GM19239 (cell line): Measurements from ENCODE around the gene WBP2.
A peak's percentile ranks its signal among the peaks of the same experiment; 100 is the strongest.
"Not testable (repeated sequence)": the region's sequence is repeated elsewhere in the genome, so short reads cannot be mapped to it uniquely, and the experiment has no call there.

Experiments used
- DNase-seq: peaks from one replicate; pipeline ENCODE4 v3.0.0; 2011; ENCODE audit warnings: low spot score; ENCODE audit not compliant: insufficient read length
- FAIRE-seq: peaks from 2 replicates; lab custom pipeline; 2011; peaks lifted over from hg19 to GRCh38; lab: Jason Lieb, UNC

Gene WBP2

DNA sequence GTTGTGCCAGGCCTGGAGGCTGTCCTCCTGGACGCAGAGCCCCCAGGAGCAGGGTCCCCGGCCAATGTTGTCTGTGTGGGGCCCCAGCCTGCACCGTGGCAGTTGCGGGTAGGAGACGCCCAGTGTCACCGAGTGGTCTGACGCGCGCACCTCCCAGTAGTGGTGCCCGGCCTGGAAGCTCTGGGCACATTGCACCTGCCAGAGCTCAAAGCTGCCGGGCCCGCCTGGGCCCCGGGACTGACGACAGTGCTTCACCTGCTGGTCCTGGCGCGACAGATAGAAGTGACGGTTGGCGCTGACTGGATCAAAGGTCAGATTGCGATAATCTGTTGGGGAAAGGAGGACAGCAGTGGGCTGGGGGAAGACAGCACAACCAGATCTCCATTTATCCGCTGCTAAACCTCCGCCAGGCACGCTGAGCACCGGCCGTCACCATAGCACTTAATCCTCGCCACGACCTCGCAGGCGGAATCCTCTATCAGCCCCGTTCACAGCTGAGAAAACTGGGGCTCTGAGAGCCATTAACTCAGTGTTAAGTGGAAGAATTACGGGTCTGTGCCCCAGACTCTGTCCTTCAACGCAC, 36.0 kb upstream of the WBP2 start:
- FAIRE-seq: no peak
- DNase-seq: no peak

DNA sequence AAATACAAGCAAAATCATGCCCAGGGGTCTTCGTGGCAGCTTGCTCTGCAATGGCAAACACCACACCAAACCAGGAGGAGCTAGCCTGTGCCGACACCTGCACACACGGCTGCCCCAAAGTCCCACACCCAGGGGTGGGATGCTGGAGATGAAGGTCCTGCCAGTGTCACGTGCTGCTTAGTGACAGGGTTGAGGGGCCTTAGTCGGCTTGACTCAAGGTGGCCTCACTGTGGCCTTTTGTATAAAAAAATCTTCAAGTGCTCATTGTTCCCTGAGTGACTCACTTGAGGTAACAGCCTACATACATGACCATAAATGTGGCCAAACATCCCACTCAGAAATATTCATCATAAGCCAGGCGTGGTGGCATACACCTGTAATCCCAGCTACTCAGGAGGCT, 34.3 kb upstream of the WBP2 start:
- DNase-seq (no peak), FAIRE-seq (no peak)

DNA sequence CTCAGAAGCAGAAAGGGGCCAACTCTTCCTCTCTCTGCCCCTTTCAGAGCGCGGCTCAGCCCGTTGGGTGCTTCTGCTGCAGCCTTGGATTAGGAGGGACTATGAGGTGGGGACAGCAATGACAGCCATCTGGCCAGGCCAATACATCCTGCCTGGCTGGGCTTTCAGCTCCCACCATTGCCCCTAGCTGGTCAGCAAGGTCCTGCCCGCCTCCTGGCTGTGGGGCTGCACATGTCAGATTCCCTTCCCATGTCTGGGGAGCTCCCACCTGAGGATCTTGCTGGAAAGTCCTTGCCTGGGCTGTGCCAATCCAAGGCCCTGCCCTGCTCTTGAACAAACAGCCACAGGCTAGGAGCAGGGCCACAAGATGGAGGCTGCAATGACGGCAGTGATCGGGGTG, 33.3 kb upstream of the WBP2 start:
- no peak for DNase-seq
- FAIRE-seq: no peak

DNA sequence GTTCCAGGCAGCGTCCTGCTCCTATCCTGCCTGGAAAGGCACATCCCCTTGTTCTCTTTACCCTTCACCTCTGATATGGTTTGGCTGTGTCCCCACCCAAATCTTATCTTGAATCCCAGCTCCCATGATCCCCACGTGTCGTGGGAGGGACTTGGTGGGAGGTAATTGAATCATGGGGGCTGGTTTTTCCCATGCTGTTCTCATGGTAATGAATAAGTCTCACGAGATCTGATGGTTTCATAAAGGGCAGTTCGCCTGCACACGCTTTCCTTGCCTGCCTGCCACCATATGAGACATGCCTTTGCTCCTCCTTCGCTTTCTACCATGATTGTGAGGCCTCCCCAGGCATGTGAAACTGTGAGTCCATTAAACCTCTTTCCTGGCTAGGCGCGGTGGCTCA, 30.7 kb upstream of the WBP2 start:
- not testable (repeated sequence) for FAIRE-seq, DNase-seq

DNA sequence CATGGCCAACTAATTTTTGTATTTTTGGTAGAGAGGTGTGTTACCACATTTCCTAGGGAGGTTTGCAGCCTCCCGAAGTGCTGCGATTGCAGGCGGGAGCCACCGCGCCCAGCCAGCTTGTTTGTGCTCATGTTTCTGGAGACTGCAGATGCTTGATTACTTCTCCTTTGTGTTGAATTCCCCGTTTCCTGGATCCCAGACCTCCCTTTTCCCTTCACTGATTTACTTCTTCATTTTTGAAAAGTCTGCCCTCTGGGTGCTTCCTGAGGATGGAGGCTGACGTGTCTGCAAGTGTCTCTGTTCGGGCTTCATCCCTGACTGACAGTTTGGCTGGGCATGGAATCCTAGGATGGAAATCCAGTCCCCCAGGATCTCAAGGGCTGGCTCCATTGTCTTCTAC, 30.3 kb upstream of the WBP2 start:
- FAIRE-seq (no peak), DNase-seq (no peak)

DNA sequence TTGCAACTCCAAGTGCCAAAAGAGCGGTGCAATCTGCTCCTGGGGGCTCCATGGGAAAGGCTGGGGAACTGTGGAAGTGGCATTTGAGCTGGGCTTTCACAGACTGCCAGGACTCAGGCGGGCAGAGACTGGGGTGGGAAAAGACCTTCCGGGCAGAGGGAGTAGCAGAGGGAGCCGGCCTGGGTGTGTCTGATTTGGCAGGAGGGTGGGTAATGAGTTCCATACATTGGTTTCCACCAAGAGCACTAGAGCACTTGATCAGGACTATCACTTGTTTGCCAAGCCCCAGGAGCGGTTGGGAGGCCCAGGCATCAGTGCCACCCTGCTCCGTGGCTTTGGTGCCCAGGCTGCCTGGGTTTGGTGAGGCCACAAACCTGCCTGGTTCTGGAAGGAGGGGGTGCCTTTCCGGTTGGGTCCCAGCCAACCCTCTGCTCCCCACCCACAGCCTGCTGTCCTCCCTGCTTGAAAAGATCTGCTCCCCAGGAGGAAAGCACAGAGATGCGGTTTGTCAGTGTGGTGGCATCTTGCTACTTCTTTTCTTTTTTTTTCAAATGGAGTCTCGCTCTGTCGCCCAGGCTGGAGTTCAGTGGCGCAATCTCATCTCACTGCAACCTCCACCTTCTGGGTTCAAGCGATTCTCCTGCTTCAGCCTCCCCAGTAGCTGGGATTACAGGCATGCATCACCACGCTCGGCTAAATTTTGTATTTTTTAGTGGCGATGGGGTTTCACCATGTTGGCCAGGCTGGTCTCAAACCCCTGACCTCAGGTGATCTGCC, 26.7 kb upstream of the WBP2 start:
- no peak for DNase-seq
- FAIRE-seq: no peak

DNA sequence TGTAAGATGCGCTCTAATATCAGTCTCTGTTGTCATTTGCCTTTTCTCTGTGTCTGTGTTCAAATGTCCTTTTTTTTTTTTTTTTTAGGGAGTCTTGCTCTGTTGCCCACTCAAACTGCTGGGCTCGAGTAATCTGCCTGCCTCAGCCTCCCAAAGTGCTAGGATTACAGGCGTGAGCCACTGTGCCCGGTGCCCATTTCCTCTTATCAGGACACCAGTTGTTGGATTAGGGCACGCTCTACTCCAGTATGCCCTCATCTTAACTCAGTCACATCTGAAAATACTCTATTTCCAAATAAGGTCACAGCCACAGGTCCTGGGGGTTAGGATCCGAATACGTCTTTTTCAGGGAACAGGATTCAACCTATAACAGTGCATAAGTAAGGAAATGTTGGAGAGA, 25.1 kb upstream of the WBP2 start:
- FAIRE-seq (no peak), DNase-seq (no peak)

DNA sequence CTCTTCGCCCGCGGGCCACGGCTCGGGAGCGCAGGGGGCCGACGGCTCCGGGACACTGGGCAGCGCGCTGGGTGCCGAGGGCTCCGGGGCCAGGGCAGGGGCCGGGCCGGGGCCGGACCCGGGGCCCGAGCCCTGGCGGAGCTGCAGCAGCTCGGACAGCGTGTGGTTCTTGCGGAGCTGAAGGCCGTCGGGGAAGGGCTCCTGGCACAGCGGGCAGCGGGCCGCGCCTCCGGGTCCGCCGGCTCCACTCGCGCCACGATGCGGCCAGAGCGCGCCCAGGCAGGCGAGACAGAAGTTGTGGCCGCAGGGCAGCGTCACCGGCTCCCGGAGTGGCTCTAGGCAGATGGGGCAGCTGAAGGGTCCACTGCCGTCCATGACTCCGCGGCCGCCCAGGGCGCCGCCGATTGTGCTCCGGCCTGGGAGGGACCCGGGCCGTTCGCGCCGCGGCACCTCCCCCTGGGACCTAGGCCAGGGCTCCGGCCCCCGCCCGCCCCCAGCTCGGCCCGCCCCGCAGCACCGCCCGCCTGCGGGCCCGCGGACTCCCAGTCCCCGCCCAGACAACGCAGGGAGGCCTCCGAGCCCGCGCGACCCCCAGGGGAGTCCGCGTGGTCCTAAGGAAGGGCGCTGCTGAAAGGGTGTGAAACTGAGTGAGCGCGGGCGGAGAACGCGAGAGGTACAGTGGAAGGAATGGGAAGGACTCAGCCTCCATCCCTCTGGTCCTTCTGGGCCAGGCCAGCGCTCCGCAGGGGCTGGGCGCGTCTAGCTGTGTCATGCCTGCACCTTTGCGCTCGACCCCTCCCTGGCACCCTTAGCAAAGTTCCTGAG, 23.3 kb upstream of the WBP2 start, which contains the start of gene TRIM47:
Gene TRIM47, minus strand, starts transcription at position 408 of the 825 bp plus-strand sequence. Its CDS starts 33 bp downstream, at position 375.
- no peak for FAIRE-seq
- no peak for DNase-seq

DNA sequence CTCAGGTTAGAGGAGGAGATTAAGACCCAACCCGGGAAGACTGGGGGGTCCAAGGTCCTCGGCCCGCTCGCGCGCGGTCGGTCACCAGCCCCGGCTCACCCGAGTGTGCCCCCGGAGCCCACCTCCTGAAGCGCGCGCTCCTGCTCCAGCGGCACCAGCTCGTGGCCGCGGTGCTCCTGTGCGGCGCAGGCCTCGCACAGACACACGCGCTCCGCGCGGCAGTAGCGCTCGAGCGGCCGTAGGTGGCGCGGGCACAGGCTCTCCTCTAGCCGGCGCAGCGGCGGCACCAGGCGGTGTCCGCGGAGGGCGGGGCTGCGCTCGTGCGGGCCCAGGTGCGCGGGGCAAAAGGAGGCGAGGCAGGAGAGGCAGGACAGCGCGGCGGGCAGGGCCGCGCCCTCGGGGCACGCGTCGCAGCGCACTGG, 22.6 kb upstream of the WBP2 start:
- no peak for FAIRE-seq
- DNase-seq: peak; percentile 77

DNA sequence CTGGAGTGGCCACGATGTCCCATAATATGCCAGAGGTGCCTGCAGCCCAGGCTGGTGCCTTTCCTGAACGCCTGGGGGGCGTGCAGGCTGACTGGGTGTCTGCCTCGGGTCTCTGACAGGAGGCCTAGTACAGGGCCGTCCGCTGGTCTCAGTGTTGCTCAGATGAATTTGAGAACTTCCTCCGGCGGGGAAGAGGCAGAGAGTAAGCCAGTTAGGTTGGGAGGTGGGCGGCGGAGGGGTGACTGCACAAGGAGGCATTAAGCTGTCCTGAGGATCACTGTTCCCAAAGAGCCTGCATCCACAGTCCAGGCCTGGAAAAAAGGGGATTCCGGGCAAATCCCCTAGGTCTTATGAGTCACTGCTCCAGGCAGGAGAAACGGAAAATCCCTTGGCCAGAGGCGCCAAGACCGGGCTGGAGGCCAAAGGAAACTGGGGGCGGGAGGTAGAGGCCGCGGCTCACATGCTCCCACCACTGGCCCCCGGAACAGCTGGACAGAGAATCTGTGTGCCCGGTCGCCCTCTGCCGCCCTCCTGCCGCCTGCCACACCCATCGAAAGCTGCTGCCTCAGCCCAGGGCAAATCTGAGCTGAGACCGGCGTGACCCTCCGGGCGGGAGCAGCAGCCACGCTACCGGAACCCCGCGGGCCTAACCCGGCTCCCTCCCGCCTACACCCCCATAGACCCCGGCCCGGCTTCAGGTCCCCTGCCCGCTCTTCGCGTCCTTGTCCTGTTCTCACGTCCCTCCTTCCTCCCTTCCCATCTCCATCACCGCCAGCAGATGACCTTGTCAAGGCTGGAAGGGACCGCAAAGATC, 22.0 kb upstream of the WBP2 start:
- DNase-seq (no peak), FAIRE-seq (no peak)

DNA sequence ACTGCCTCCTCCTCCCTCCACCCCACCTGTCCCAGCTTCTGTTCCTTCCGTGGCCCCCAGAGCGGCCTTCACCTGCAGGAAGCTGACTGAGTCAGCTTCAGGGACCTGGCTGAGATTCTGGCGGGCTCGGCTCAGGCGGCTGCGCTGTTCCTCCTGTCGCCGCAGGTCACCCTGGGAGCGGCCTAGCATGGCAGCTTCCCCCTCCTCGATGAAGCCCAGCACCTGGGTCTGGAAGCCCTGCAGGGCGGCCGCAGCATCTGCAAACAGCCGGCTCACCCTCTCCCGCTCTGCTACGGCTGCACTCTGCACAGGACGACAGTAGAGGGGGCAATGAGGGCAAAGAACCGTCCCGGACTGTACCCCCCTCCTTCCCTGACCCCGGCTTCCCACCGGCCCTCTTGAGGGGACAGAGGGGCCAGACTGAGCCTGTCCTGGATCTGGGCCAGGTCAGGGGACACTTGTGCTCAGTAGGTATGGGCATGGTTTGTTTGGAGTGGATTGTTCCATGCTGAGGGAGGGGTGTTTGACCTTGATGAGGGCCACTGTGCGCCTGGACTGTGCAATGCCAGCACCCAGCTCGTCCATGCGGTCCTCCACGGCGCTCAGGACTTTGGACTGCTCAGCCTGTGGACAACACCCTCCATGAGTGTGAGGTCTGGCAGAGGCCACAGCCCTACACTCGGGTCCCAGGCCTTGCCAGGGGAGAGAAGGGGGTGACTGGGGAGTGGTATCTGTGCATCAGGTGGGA, 21.2 kb upstream of the WBP2 start:
- DNase-seq: peak; percentile 46
- no peak for FAIRE-seq

DNA sequence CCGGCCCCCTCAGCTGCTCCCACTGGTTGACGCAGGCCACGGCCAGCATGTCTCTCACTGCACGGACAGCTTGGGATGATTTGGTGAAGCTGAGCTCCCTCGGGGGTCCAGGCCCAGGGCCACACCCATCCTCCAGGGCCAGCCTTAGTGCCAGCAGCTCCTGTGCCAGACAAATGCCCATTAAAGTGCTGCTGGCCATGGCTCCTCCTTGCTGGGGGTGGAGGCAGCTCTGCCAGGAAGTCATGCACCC, 20.7 kb upstream of the WBP2 start:
- DNase-seq: no peak
- no peak for FAIRE-seq

DNA sequence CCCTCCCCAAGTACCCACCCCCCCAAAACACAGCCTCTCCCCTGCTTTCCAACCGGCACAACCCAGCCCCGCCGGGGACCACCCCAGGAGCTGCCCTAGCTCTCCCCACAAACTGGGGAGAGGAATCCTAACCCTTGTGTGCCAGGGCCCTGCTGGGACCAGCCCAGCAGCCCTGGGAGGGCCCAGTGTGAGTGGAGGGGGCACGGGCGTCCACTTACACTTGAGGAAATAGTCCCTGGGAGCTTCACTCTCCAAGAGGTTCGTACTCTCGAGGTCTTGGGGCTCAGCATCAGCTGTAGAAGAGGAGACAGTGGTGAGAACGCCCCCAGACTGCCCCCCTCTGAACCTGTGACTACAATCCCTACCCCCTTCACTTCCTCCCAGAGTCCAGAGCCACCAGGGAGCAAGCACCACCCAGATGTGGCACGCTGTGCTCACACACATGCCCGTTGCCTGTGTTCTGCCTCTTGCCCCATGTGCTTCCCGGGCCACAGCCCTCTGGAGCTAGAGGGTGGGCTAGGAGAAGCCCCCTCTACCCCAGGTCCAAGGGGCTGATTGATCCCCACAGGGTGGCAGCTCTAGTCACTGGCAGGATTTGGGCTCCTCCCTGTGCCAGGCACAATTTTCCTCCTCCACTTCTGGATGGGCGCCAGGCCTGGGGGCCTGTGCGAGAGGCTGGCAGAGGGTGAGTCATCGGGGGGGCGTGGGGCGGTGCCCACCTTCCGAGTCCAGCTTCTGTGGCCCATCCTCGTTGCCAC, 20.2 kb upstream of the WBP2 start:
- DNase-seq (no peak), FAIRE-seq (no peak)

DNA sequence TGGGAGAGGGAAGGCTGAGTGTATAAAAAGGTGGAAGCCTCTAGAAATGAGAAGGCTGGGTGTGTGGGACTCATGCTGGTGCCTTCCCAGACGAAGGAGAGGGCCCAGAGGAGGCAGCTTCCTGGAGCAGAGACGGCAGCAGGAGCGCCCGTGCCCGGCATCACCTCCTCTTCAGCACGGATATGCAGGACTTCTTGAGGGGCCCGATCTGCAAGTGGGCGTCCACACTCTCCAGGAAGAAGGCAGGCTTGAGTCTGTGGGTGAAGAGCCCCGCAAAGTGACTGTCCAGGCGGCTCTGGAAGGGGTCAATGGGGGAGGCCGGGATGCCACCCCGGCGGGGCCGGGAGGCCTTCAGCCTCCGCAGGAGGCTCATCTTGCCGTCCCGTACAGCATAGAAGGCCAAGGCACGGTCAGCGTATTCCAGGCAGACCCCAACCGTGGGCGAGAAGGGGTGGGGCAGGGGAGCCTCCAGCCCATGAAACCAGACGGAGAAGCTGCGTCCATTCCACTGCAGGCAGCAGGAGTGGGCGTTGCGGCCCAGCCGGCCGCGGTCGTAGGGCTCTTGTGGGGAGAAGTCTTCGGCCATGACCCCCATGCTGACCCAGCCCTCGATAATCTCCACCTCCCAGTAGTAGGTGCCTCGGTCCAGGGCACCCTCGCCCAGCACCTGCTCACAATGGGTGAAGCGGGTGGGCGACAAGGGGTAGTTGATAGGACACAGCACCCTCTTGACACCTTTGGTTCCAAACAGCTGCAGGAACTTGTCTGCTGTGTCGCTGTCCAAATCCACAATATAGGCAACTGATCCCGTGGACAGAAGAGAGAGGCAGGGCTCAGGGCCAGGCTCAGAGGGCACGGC, 19.4 kb upstream of the WBP2 start:
- FAIRE-seq: no peak
- DNase-seq: no peak

DNA sequence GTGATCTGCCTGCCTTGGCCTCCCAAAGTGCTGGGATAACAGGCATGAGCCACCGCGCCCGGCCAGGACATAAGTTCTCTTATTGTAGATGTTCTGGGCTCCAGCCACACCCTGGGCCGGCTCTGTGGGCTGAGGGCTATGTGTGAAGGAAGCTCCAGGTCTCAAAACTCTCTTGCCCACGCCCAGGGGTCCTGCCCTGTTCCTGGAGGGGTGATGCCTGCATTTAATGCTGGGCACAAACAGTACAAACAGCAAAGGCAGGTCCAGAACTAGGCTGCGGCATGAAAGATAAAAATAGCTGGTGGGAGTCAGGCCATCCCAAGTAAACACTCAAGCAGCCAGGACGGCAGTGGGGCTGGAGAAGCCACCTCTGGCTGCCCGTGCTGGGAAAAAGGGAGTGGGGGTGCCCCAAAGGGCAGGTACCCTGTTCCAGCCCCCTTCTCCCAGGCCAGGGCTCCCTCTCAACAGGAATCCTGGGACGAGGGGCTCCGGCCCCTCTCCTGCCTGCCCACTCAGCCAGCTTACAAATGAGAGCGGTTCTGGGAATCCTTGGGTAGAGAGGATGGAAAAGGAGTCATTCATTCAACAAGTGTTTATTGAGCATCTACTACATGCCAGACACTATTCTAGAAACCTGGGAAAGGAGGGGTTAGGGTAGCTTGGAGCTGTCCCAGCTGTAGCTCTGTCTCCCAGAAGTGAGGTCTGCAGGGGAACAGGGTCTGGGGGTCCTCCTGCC, 18.6 kb upstream of the WBP2 start:
- FAIRE-seq (no peak), DNase-seq (no peak)

DNA sequence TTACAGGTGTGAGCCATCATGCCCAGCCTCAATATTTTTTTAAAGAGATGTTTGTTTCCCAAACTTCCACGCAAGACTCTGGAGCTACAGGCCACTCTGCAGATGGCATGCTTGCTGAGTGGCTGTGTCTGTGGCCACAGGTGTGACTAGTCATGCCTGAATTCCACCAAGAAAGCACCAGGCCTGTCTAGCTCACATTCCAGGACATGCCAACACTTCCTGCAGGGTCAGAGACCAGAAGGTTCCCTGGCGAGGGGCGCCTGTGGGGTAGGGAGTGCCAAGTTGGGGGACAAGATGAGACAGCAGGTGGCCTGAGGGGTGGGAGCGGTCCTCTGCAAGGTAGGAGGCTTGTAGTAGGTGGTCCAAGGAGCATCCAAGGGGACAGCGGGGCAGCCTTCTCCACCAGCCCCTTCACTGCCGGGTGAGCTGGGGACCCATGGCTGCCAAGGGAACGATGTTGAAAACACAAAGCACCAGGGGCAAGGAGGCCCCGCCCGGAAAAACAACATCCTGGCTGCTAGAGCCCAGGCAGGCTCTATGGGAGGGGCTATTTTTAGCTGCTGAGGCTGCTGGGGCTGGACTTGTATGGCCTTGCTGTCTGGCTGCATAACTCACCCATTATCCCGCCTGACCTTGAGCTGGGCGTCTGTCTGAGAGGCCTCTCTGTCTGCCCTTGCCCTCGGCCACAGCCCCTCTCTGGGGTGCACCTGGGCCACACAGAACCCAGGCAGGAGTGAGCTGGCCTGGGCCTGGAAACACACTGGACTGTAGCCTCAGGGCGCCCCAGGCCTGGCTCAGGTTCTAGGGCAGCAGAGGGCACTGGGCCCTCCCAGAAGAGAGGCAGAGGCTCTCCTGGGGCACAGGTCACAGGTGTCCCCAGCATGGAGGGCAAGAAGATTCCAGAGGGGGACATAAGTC, 17.6 kb upstream of the WBP2 start:
- DNase-seq (no peak), FAIRE-seq (no peak)

DNA sequence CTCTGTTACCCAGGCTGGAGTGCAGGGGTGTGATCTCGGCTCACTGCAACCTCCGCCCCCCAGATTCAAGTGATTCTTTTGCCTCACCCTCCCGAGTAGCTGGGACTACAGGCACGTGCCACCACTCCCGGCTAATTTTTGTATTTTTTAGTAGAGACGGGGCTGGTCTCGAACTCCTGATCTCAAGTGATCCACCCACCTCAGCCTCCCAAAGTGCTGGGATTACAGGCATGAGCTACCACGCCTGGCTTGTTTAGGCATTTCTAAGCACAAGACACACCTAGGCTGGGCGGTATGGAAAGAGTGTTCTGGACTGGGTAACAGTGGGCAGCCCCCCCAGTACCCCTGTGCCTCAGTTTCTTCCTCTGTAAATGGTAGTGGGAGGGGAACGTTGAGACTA, 15.1 kb upstream of the WBP2 start:
- FAIRE-seq, DNase-seq: not testable (repeated sequence)
